DOHH2 (cell line): ENCODE measurements around the gene DLEC1.
A peak's percentile ranks its signal among the peaks of the same experiment; 100 is the strongest.

Experiments used
- H3F3A ChIP-seq: fragments of 200-600 bp; sonication (generic), shearing (Covaris generic); 2 replicates; pipeline ENCODE4 v1.6.0; 2016; ENCODE audit warnings: antibody characterized with exemption, mild to moderate bottlenecking; ENCODE audit not compliant: control insufficient read depth, insufficient read depth
- H3K27ac ChIP-seq: fragments of 200-600 bp; sonication (generic); 2 replicates; pipeline ENCODE4 v1.5.1; 2014; ENCODE audit warnings: low read depth, mild to moderate bottlenecking, low read length, moderate library complexity
- H3K27me3 ChIP-seq: fragments of 200-600 bp; sonication (generic); 2 replicates; pipeline ENCODE4 v1.6.1; 2014; ENCODE audit warnings: mild to moderate bottlenecking, low read length, mixed read lengths; ENCODE audit not compliant: control insufficient read depth
- H3K36me3 ChIP-seq: fragments of 200-600 bp; sonication (generic); 2 replicates; pipeline ENCODE4 v1.6.1; 2014; ENCODE audit warnings: mild to moderate bottlenecking, low read length, moderate library complexity, mixed read lengths; ENCODE audit not compliant: control insufficient read depth
- H3K4me1 ChIP-seq: fragments of 200-600 bp; sonication (generic); 2 replicates; pipeline ENCODE4 v1.6.1; 2014; ENCODE audit warnings: mild to moderate bottlenecking, low read length, mixed read lengths; ENCODE audit not compliant: control insufficient read depth
- H3K4me2 ChIP-seq: fragments of 200-600 bp; sonication (generic); 2 replicates; pipeline ENCODE4 v1.6.0; 2014; ENCODE audit warnings: mild to moderate bottlenecking, low read length, moderate library complexity
- H3K4me3 ChIP-seq: fragments of 200-600 bp; sonication (generic); 2 replicates; pipeline ENCODE4 v1.5.1; 2014; ENCODE audit warnings: mild to moderate bottlenecking, low read length, mixed read lengths
- H3K79me2 ChIP-seq: fragments of 200-600 bp; sonication (generic); 2 replicates; pipeline ENCODE4 v1.6.1; 2014; ENCODE audit warnings: mild to moderate bottlenecking, low read length, mixed read lengths; ENCODE audit not compliant: control insufficient read depth
- H3K9me2 ChIP-seq: fragments of 200-600 bp; sonication (generic); replicated peaks from 2 replicates; pipeline ENCODE4 v1.6.1; 2014; ENCODE audit warnings: mild to moderate bottlenecking, low read length, mixed read lengths; ENCODE audit not compliant: control insufficient read depth
- H3K9me3 ChIP-seq: fragments of 200-600 bp; sonication (generic); 2 replicates; pipeline ENCODE4 v1.6.1; 2014; ENCODE audit warnings: antibody characterized with exemption, low read length, mixed read lengths; ENCODE audit not compliant: control insufficient read depth, insufficient read depth
- H4K20me1 ChIP-seq: fragments of 200-600 bp; sonication (generic); 2 replicates; pipeline ENCODE4 v1.6.0; 2014; ENCODE audit warnings: low read depth, mild to moderate bottlenecking, antibody characterized with exemption, low read length, moderate library complexity; ENCODE audit not compliant: control insufficient read depth, insufficient read depth
- CTCF ChIP-seq: fragments of 200-600 bp; sonication (generic); IDR thresholded peaks from one replicate; pipeline ENCODE4 v1.5.1; 2014; ENCODE audit warnings: antibody characterized with exemption, mild to moderate bottlenecking, low read depth, low read length; ENCODE audit not compliant: poor library complexity, severe bottlenecking
- EZH2phosphoT487 ChIP-seq: fragments of 200-600 bp; sonication (generic); IDR thresholded peaks from 2 replicates; pipeline ENCODE4 v1.6.1; 2017; ENCODE audit warnings: borderline replicate concordance, mild to moderate bottlenecking, antibody characterized with exemption, low read length, moderate library complexity, mixed read lengths

The DLEC1 gene

GRCh38 chr3:38143511-38143910 lies 104.5 kb downstream of the DLEC1 start:
- no peak overlapping the region for H3K4me2 ChIP-seq
- H3K4me3 ChIP-seq = no peak overlapping the region
- no peaks in the 10 kb centered on the region for H3K9me2 ChIP-seq
- peaks cover 35% of the 10 kb centered on the region for H3K4me1 ChIP-seq
- no peaks in the 10 kb centered on the region for H4K20me1 ChIP-seq
- H3F3A ChIP-seq = peaks cover 9% of the 10 kb centered on the region
- TF ChIP-seq CTCF (no peak), EZH2phosphoT487 (no peak)
- peaks cover 17% of the 10 kb centered on the region for H3K79me2 ChIP-seq
- peaks cover 36% of the 10 kb centered on the region for H3K36me3 ChIP-seq
- peaks cover 15% of the 10 kb centered on the region; the same call in 1 of the 2 replicates for H3K9me3 ChIP-seq
- H3K27ac ChIP-seq = no peak overlapping the region
- no peaks in the 10 kb centered on the region for H3K27me3 ChIP-seq

- Histone ChIP-seq H3K9me2 (no peaks in the 10 kb centered on the region), H4K20me1 (no peaks in the 10 kb centered on the region), H3F3A (peaks cover 16% of the 10 kb centered on the region), H3K4me1 (peaks cover 46% of the 10 kb centered on the region), H3K27ac (no peak overlapping the region), H3K36me3 (peaks cover 12% of the 10 kb centered on the region), H3K9me3 (peaks cover 15% of the 10 kb centered on the region; the same call in 1 of the 2 replicates), H3K4me2 (no peak overlapping the region), H3K4me3 (no peak overlapping the region), H3K27me3 (no peaks in the 10 kb centered on the region), H3K79me2 (no peaks in the 10 kb centered on the region)
- TF ChIP-seq EZH2phosphoT487 (no peak), CTCF (no peak)
Measured at GRCh38 chr3:38146504-38146903, 107.5 kb downstream of the DLEC1 start.

DNA sequence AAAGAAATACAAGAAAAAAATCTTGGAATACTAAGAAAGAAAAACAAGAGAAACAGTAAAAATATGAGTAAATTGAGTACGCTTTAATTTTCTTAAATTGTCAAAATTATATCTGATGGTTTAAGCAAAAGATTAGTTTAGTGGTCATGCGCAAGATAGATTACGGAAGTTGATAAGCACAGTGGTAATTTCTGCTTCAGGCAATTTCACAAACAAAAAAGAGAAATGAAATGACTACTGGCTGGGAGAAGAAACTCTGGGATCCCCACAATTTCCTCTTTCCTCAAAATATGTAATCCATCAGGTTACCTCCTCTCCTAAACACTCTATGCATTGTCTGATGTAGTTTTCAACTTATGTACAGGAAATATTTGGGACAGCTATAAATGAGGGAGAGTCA lies 108.4 kb downstream of the DLEC1 start:
- H3K9me2 ChIP-seq = no peaks in the 10 kb centered on the region
- H3F3A ChIP-seq = peaks cover 16% of the 10 kb centered on the region
- H3K4me2 ChIP-seq = peak overlapping the region; percentile 55; the same call in 1 of the 2 replicates
- peak overlapping the region; percentile 10; the same call in 1 of the 2 replicates for H3K4me3 ChIP-seq
- no peaks in the 10 kb centered on the region for H4K20me1 ChIP-seq
- peaks cover 51% of the 10 kb centered on the region for H3K4me1 ChIP-seq
- TF ChIP-seq EZH2phosphoT487 (no peak), CTCF (no peak)
- no peaks in the 10 kb centered on the region for H3K79me2 ChIP-seq
- H3K9me3 ChIP-seq = peaks cover 15% of the 10 kb centered on the region; the same call in 1 of the 2 replicates
- no peaks in the 10 kb centered on the region for H3K27me3 ChIP-seq
- peaks cover 3% of the 10 kb centered on the region; the same call in 1 of the 2 replicates for H3K36me3 ChIP-seq
- no peak overlapping the region for H3K27ac ChIP-seq
